Mucosa of descending colon (tissue), 3 donors: ENCODE data around the gene INSR. TPM values are rescaled to one million over a fixed set of nuclear protein-coding genes. Genes with fewer than 3 reads are reported as not detected.
"Not testable (repeated sequence)": the region's sequence is repeated elsewhere in the genome, so short reads cannot be mapped to it uniquely, and the experiment has no call there.

Experiments
- ATAC-seq: fragments of 200-7000 bp; cut with Tn5 transposase; one replicate; pipeline ENCODE4 v1.9.1; 2020; ENCODE audit warnings: mild to moderate bottlenecking, moderate library complexity
- DNase-seq, 3 donors: peaks; one replicate each; pipeline ENCODE4 v3.0.0-alpha.2; 2020
- H3K36me3 ChIP-seq: fragments of 200-600 bp; one replicate; pipeline ENCODE4 v1.8.0; 2021; ENCODE audit warnings: low read depth, mild to moderate bottlenecking
- H3K4me1 ChIP-seq: fragments of 200-600 bp; one replicate; pipeline ENCODE4 v1.8.0; 2021; ENCODE audit warnings: low read depth, mild to moderate bottlenecking
- H3K4me3 ChIP-seq: fragments of 200-600 bp; one replicate; pipeline ENCODE4 v1.8.0; 2021; ENCODE audit warnings: mild to moderate bottlenecking
- H3K9me3 ChIP-seq: fragments of 200-600 bp; one replicate; pipeline ENCODE4 v1.8.0; 2021; ENCODE audit warnings: mild to moderate bottlenecking
- CTCF ChIP-seq: fragments of 200-600 bp; IDR thresholded peaks from one replicate; pipeline ENCODE4 v1.8.0; 2022; ENCODE audit warnings: antibody characterized with exemption, mild to moderate bottlenecking
- intact Hi-C, 2 donors: fragments of 100-400 bp; cut with DNase I in 1 of 2; cut with micrococcal nuclease in 1 of 2; formaldehyde crosslinking; loops; one replicate each; pipeline versions ENCODE4 v1.11.0 to v1.11.1; 2022; cut with DNase I, micrococcal nuclease
- total RNA-seq, 3 donors: library from RNA; stranded (reverse); fragmentation: NEBNext Ultra II Directional in 2 of 3; extraction: Animal tissue kit (Norgen Biotek cat#: 25700) in 2 of 3; gene quantifications; one replicate each; pipeline versions ENCODE4 v1.2.1 to v1.2.4, GENCODE V29; 2021 to 2023
- donor health status: DM: no; HTN: no; CAD: no; lungs with moderate emphysema.
- donor health status: DM: no; HTN: no; CAD: no.
- donor health status: DM: no; HTN: yes; CAD: no.

INSR gene
- total RNA-seq, 3 donors from 2014 or later: 74.9 to 109 (median 91.2) TPM

GRCh38 chr19:7159105-7159933, 134.9 kb downstream of the INSR start:
- TF ChIP-seq CTCF: no peak
- DNase-seq (no peak), ATAC-seq (peak; percentile 32)
- Histone ChIP-seq H3K4me3 (no peak overlapping the region), H3K9me3 (no peaks in the 10 kb centered on the region), H3K36me3 (no peaks in the 10 kb centered on the region), H3K4me1 (no peaks in the 10 kb centered on the region)
- intact Hi-C loops: no loop called here

GRCh38 chr19:7153022-7153421, 141.2 kb downstream of the INSR start:
- Histone ChIP-seq H3K4me1 (no peaks in the 10 kb centered on the region), H3K4me3 (no peak overlapping the region), H3K9me3 (no peaks in the 10 kb centered on the region), H3K36me3 (no peaks in the 10 kb centered on the region)
- ATAC-seq (no peak), DNase-seq (no peak)
- intact Hi-C loops: loop anchor here in 1 of 2 donors (5.0 kb wide), 1 partner anchor 184 kb away; no protein-coding TSS in a partner anchor
- no peak for TF ChIP-seq CTCF

GRCh38 chr19:7152568-7152967, 141.6 kb downstream of the INSR start:
- Histone ChIP-seq H3K36me3 (no peaks in the 10 kb centered on the region), H3K4me1 (no peaks in the 10 kb centered on the region), H3K9me3 (no peaks in the 10 kb centered on the region), H3K4me3 (no peak overlapping the region)
- TF ChIP-seq CTCF: no peak
- ATAC-seq (no peak), DNase-seq (no peak)
- intact Hi-C loops: loop anchor here in 1 of 2 donors (5.0 kb wide), 1 partner anchor 185 kb away; no protein-coding TSS in a partner anchor

GRCh38 chr19:7149956-7150705, 144.1 kb downstream of the INSR start:
- H3K4me3 ChIP-seq: no peak overlapping the region
- no peaks in the 10 kb centered on the region for H3K9me3 ChIP-seq
- intact Hi-C loops: loop anchor here (5.0 to 10.0 kb wide), 2 partner anchors 187 to 195 kb away; partner anchors contain the start of gene ARHGEF18 (in 1 of the 2)
- no peaks in the 10 kb centered on the region for H3K36me3 ChIP-seq
- no peak for TF ChIP-seq CTCF
- ATAC-seq: no peak
- DNase-seq: no peak
- H3K4me1 ChIP-seq: no peaks in the 10 kb centered on the region

- H3K36me3 ChIP-seq, ATAC-seq, H3K4me3 ChIP-seq, DNase-seq, H3K4me1 ChIP-seq, H3K9me3 ChIP-seq: not testable (repeated sequence)
- intact Hi-C loops: loop anchor here in 1 of 2 donors (10.0 kb wide), 1 partner anchor 198 kb away; the partner anchor contains the start of gene ARHGEF18
These were observed 147.0 kb downstream of the INSR start for GRCh38 chr19:7147119-7147675.

- not testable (repeated sequence) for H3K9me3 ChIP-seq, DNase-seq, H3K36me3 ChIP-seq, ATAC-seq, H3K4me3 ChIP-seq, H3K4me1 ChIP-seq
- intact Hi-C loops: loop anchor here in 1 of 2 donors (10.0 kb wide), 1 partner anchor 199 kb away; the partner anchor contains the start of gene ARHGEF18
These were observed 148.1 kb downstream of the INSR start for GRCh38 chr19:7146086-7146485.
